OCI-LY7 (cell line): Measurements from ENCODE around the gene PANK2. TPM values are rescaled to one million over a fixed set of nuclear protein-coding genes. Genes with fewer than 3 reads are reported as not detected.
A peak's percentile ranks its signal among the peaks of the same experiment; 100 is the strongest.

Experiments
- BruUV-seq: library from RNA; stranded (reverse); fragments of 400-500 nt; replicated peaks from 2 replicates; lab custom pipeline; 2021; lab: Mats Ljungman, UMichigan
- CTCF ChIA-PET: fragments of 300-600 bp; sonication (Branson Sonifier 250); formaldehyde crosslinking; loops from one replicate; lab custom pipeline; 2022; ENCODE audit warnings: antibody characterized with exemption; ENCODE audit not compliant: unreplicated experiment; lab: Charles Lee
- POLR2A ChIA-PET: fragments of 300-600 bp; sonication (Branson Sonifier 250); formaldehyde crosslinking; loops from one replicate; lab custom pipeline; 2022; ENCODE audit warnings: antibody characterized with exemption; lab: Charles Lee
- DNase-seq: peaks from one replicate; pipeline ENCODE4 v3.0.0-alpha.2; 2015; ENCODE audit warnings: low spot score
- H2AFZ ChIP-seq: fragments of 200-600 bp; sonication (generic), shearing (Covaris generic); 2 replicates; pipeline ENCODE4 v1.6.1; 2014; ENCODE audit warnings: mild to moderate bottlenecking, antibody characterized with exemption, low read length, moderate library complexity
- H3K27ac ChIP-seq: fragments of 200-600 bp; sonication (generic); 2 replicates; pipeline ENCODE4 v1.5.1; 2014; ENCODE audit warnings: mixed run types, low read depth, mild to moderate bottlenecking, moderate library complexity, low read length, inconsistent platforms; ENCODE audit not compliant: poor library complexity, severe bottlenecking
- H3K36me3 ChIP-seq: fragments of 200-600 bp; sonication (generic); 2 replicates; pipeline ENCODE4 v1.6.1; 2014; ENCODE audit warnings: mild to moderate bottlenecking, antibody characterized with exemption, low read length, moderate library complexity, mixed read lengths; ENCODE audit not compliant: insufficient read depth
- H3K4me1 ChIP-seq: fragments of 200-600 bp; sonication (generic); 2 replicates; pipeline ENCODE4 v1.5.1; 2014; ENCODE audit warnings: mild to moderate bottlenecking, low read length; ENCODE audit not compliant: insufficient read depth, poor library complexity, severe bottlenecking
- H3K4me2 ChIP-seq: fragments of 200-600 bp; sonication (generic); 2 replicates; pipeline ENCODE4 v1.6.1; 2014; ENCODE audit warnings: mild to moderate bottlenecking, low read length
- H3K4me3 ChIP-seq: fragments of 200-600 bp; sonication (generic); 2 replicates; pipeline ENCODE4 v1.5.1; 2014; ENCODE audit warnings: mild to moderate bottlenecking, low read depth, low read length; ENCODE audit not compliant: poor library complexity, severe bottlenecking
- H3K79me2 ChIP-seq: fragments of 200-600 bp; sonication (generic); 2 replicates; pipeline ENCODE4 v1.6.1; 2016; ENCODE audit warnings: low read depth, mild to moderate bottlenecking, low read length, moderate library complexity, mixed read lengths; ENCODE audit not compliant: insufficient read depth
- H3K9me2 ChIP-seq: fragments of 200-600 bp; sonication (generic); 2 replicates; pipeline ENCODE4 v1.6.1; 2016; ENCODE audit warnings: mild to moderate bottlenecking, low read length, mixed read lengths; ENCODE audit not compliant: insufficient read depth
- H3K9me3 ChIP-seq: fragments of 200-600 bp; sonication (generic); 2 replicates; pipeline ENCODE4 v1.6.1; 2014; ENCODE audit warnings: mild to moderate bottlenecking, mixed run types, low read length, mixed read lengths
- H4K20me1 ChIP-seq: fragments of 200-600 bp; sonication (generic); 2 replicates; pipeline ENCODE4 v1.6.1; 2014; ENCODE audit warnings: mild to moderate bottlenecking, antibody characterized with exemption, low read length, moderate library complexity, mixed read lengths; ENCODE audit not compliant: insufficient read depth
- EZH2phosphoT487 ChIP-seq: fragments of 200-600 bp; sonication (generic); IDR thresholded peaks from 2 replicates; pipeline ENCODE4 v1.6.1; 2018; ENCODE audit warnings: low read depth, borderline replicate concordance, mild to moderate bottlenecking, mixed run types, antibody characterized with exemption, low read length, moderate library complexity, mixed read lengths
- intact Hi-C: fragments of 100-400 bp; cut with micrococcal nuclease; formaldehyde crosslinking; loops from one replicate; pipeline ENCODE4 v1.10.0; 2022; ENCODE audit not compliant: unreplicated experiment
- total RNA-seq, 2 experiments: library from RNA; depleted of rRNA in 1 of 2; stranded (reverse); fragments of >200 nt in 1 of 2; shearing (Covaris generic) in 1 of 2; gene quantifications; 2 replicates each; pipeline ENCODE4 v1.2.3, GENCODE V29; 2014 to 2022
- TF ChIP-seq, protein P1 (sequence below): fragments of 200-600 bp; sonication (generic); conservative IDR thresholded peaks from 2 replicates; pipeline ENCODE4 v1.5.1; 2014; ENCODE audit warnings: mild to moderate bottlenecking, antibody characterized with exemption, low read length, moderate library complexity, mixed read lengths

The PANK2 gene
- total RNA-seq, 2 experiments from 2014 or later: 40.9 to 66.6 TPM

DNA sequence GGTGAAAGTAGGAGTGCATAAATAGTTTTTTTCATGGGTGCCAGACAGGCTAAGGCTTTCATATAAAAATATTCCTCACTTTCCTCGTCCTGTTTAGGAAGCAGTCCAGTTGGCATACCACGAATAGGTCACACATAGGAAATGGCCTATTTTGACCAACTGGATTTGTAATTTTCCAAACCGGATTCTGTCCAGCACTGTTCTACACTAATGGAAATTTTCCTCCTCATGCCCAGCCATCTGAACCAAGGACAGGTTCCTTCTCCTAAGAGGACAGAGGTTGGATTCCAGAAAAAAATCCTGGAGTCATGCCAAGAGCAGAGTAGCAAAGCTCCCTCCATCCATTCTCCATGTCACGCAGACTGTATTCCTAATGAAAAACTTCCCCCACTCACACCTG is 43.1 kb downstream of the PANK2 start:
- no peaks in the 10 kb centered on the region for H3K9me3 ChIP-seq
- H3K9me2 ChIP-seq: no peaks in the 10 kb centered on the region
- no peak overlapping the region for H2AFZ ChIP-seq
- ChIA-PET CTCF (no interaction called here), POLR2A (interaction anchor here (0.6 to 1.0 kb wide), 5 partner anchors 9 to 665 kb away, joined by 3 to 4 read pairs (median 4); no protein-coding TSS in a partner anchor)
- intact Hi-C loops: no loop called here
- DNase-seq: no peak
- TF ChIP-seq, protein P1, sequence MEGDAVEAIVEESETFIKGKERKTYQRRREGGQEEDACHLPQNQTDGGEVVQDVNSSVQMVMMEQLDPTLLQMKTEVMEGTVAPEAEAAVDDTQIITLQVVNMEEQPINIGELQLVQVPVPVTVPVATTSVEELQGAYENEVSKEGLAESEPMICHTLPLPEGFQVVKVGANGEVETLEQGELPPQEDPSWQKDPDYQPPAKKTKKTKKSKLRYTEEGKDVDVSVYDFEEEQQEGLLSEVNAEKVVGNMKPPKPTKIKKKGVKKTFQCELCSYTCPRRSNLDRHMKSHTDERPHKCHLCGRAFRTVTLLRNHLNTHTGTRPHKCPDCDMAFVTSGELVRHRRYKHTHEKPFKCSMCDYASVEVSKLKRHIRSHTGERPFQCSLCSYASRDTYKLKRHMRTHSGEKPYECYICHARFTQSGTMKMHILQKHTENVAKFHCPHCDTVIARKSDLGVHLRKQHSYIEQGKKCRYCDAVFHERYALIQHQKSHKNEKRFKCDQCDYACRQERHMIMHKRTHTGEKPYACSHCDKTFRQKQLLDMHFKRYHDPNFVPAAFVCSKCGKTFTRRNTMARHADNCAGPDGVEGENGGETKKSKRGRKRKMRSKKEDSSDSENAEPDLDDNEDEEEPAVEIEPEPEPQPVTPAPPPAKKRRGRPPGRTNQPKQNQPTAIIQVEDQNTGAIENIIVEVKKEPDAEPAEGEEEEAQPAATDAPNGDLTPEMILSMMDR: no peak
- no peak for TF ChIP-seq EZH2phosphoT487
- H3K79me2 ChIP-seq: no peaks in the 10 kb centered on the region
- H3K36me3 ChIP-seq: no peaks in the 10 kb centered on the region
- H3K4me1 ChIP-seq: peaks cover 29% of the 10 kb centered on the region
- BruUV-seq: no TSS peak
- H3K4me3 ChIP-seq: no peak overlapping the region
- H3K4me2 ChIP-seq: no peak overlapping the region; the same call in 1 of the 2 replicates
- H4K20me1 ChIP-seq: no peaks in the 10 kb centered on the region
- H3K27ac ChIP-seq: no peak overlapping the region

DNA sequence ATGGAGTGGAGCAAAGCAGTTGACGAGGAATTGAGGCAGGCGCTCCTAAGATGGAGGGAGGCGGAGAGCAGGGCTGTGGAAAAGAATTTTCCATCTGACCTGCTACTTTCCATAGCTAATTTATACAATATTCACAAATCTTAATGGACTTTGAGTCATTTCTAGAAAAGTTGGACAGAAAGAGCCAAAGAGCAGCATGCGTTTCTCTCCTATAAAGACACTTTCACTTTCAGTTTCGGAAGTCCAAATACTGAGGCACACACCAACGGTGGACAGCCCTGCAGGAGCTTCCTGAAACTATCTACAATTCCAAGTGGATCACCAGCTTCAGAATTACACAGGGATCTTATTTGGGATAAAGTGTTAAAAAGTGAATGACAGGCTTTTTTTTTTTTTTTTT is 43.5 kb downstream of the PANK2 start:
- no peaks in the 10 kb centered on the region for H4K20me1 ChIP-seq
- CTCF ChIA-PET: no interaction called here

DNA sequence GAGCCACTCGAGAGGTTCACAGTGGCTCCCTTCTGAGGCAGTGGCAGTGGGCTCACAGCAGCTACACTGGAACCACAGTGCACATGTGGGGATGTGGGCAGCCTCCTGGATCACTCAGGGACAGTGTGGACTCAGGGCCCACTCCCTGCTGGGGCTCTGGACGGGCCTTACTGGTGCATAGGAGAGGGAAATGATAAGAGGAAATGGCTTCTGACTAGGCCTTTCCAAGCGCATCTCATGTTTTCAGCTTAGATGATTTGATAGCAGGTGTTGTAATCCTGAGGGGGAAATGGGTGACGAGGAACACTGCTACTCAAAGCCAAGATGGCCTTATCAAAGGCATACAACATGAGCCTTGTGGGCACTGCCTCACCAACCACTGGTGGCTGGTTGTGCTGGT is 44.0 kb downstream of the PANK2 start:
- Histone ChIP-seq H3K4me1 (peaks cover 19% of the 10 kb centered on the region), H3K36me3 (no peaks in the 10 kb centered on the region), H3K4me2 (no peak overlapping the region), H3K9me3 (no peaks in the 10 kb centered on the region), H3K79me2 (no peaks in the 10 kb centered on the region), H4K20me1 (no peaks in the 10 kb centered on the region), H2AFZ (0 out of 2 replicates have a peak overlapping the region, but pooled peaks have one; percentile 6), H3K9me2 (no peaks in the 10 kb centered on the region), H3K27ac (no peak overlapping the region), H3K4me3 (no peak overlapping the region)
- CTCF ChIA-PET: no interaction called here
- TF ChIP-seq EZH2phosphoT487: no peak
- TF ChIP-seq, protein P1: no peak
- BruUV-seq: no TSS peak
- intact Hi-C loops: no loop called here
- DNase-seq: no peak
- POLR2A ChIA-PET: interaction anchor here (1.0 kb wide), 1 partner anchor 42 kb away, joined by 3 read pairs; no protein-coding TSS in a partner anchor

More for the DNA sequence above, 43.5 kb downstream of the PANK2 start:
- H2AFZ ChIP-seq: no peak overlapping the region
- TF ChIP-seq, protein P1: no peak
- no peak for TF ChIP-seq EZH2phosphoT487
- no peak for DNase-seq
- peaks cover 25% of the 10 kb centered on the region for H3K4me1 ChIP-seq
- H3K4me2 ChIP-seq: no peak overlapping the region; the same call in 1 of the 2 replicates
- no peak overlapping the region for H3K4me3 ChIP-seq
- H3K9me3 ChIP-seq: no peaks in the 10 kb centered on the region
- H3K9me2 ChIP-seq: no peaks in the 10 kb centered on the region
- intact Hi-C loops: no loop called here
- no peak overlapping the region for H3K27ac ChIP-seq
- H3K36me3 ChIP-seq: no peaks in the 10 kb centered on the region
- BruUV-seq: no TSS peak
- POLR2A ChIA-PET: interaction anchor here (0.6 to 1.0 kb wide), 5 partner anchors 9 to 666 kb away, joined by 3 to 4 read pairs (median 4); no protein-coding TSS in a partner anchor
- no peaks in the 10 kb centered on the region for H3K79me2 ChIP-seq
